Ectodermal cell (in vitro differentiated cells): ENCODE results near the gene GJA9.
A peak's percentile ranks its signal among the peaks of the same experiment; 100 is the strongest.
"Not testable (repeated sequence)": the region's sequence is repeated elsewhere in the genome, so short reads cannot be mapped to it uniquely, and the experiment has no call there.

ENCODE experiments used
- H3K27ac ChIP-seq: 2 replicates; pipeline ENCODE4 v1.7.0; 2013; ENCODE audit warnings: mild to moderate bottlenecking, low read depth, low read length; ENCODE audit not compliant: insufficient read depth, poor library complexity, severe bottlenecking
- H3K27me3 ChIP-seq: 2 replicates; pipeline ENCODE4 v1.7.0; 2013; ENCODE audit warnings: mild to moderate bottlenecking, low read length; ENCODE audit not compliant: insufficient read depth, control insufficient read depth, poor library complexity, severe bottlenecking
- H3K36me3 ChIP-seq: one replicate; pipeline ENCODE4 v1.7.0; 2013; ENCODE audit warnings: low read length; ENCODE audit not compliant: control insufficient read depth, insufficient read depth
- H3K4me1 ChIP-seq: one replicate; pipeline ENCODE4 v1.7.0; 2013; ENCODE audit warnings: low read length; ENCODE audit not compliant: control insufficient read depth, insufficient read depth
- H3K4me3 ChIP-seq: 2 replicates; pipeline ENCODE4 v1.7.0; 2013; ENCODE audit warnings: low read depth, low read length, control low read depth; ENCODE audit not compliant: insufficient read depth
- H3K9me3 ChIP-seq: 2 replicates; pipeline ENCODE4 v1.7.0; 2013; ENCODE audit warnings: mild to moderate bottlenecking, low read length, moderate library complexity; ENCODE audit not compliant: control insufficient read depth
- WGBS, 2 experiments: methylation state at CpG; one replicate each; pipeline ENCODE4 v1.1.7; 2013; ENCODE audit warnings: missing lambda C conversion rate in 2 of 2; 5-methylcytosine and 5-hydroxymethylcytosine counted together

GJA9 gene

GRCh38 chr1:38858833-38859560 lies 22.4 kb downstream of the GJA9 start:
- 1 to 2% methylated on average over 51 of the region's 51 CpGs for WGBS, 2 experiments
- Histone ChIP-seq H3K36me3 (peaks cover 8% of the 10 kb centered on the region), H3K4me1 (peaks cover 4% of the 10 kb centered on the region), H3K27me3 (no peaks in the 10 kb centered on the region), H3K27ac (no peak overlapping the region), H3K4me3 (peak overlapping the region; percentile 95), H3K9me3 (no peaks in the 10 kb centered on the region)

GRCh38 chr1:38852780-38853179 lies 28.6 kb downstream of the GJA9 start:
- Histone ChIP-seq H3K4me1 (no peaks in the 10 kb centered on the region), H3K27ac (no peak overlapping the region), H3K4me3 (no peak overlapping the region), H3K36me3 (peaks cover 9% of the 10 kb centered on the region), H3K9me3 (no peaks in the 10 kb centered on the region), H3K27me3 (no peaks in the 10 kb centered on the region)
- 93 to 95% methylated on average over 3 of the region's 4 CpGs for WGBS, 2 experiments

GRCh38 chr1:38848071-38848470 lies 33.3 kb downstream of the GJA9 start:
- H3K4me1 ChIP-seq: no peaks in the 10 kb centered on the region
- no peak overlapping the region for H3K27ac ChIP-seq
- peaks cover 16% of the 10 kb centered on the region for H3K36me3 ChIP-seq
- no peaks in the 10 kb centered on the region for H3K9me3 ChIP-seq
- no peaks in the 10 kb centered on the region for H3K27me3 ChIP-seq
- no peak overlapping the region for H3K4me3 ChIP-seq
- 100% methylated on average over 1 of the region's 1 CpG; no CpG with 5 or more reads in 1 of the 2 experiments for WGBS, 2 experiments

- Histone ChIP-seq H3K4me1 (no peaks in the 10 kb centered on the region), H3K36me3 (peaks cover 16% of the 10 kb centered on the region), H3K27me3 (no peaks in the 10 kb centered on the region), H3K27ac (no peak overlapping the region), H3K9me3 (no peaks in the 10 kb centered on the region), H3K4me3 (no peak overlapping the region)
- 94 to 96% methylated on average over 3 of the region's 3 CpGs for WGBS, 2 experiments
Observed at GRCh38 chr1:38846210-38846609, 35.2 kb downstream of the GJA9 start.

GRCh38 chr1:38845088-38845487 lies 36.3 kb downstream of the GJA9 start:
- peaks cover 12% of the 10 kb centered on the region for H3K36me3 ChIP-seq
- not testable (repeated sequence) for H3K9me3 ChIP-seq, H3K27ac ChIP-seq, H3K27me3 ChIP-seq, H3K4me3 ChIP-seq, H3K4me1 ChIP-seq
- 81 to 91% methylated on average over 3 of the region's 3 CpGs for WGBS, 2 experiments

GRCh38 chr1:38840281-38840680 lies 41.1 kb downstream of the GJA9 start:
- no peak overlapping the region for H3K27ac ChIP-seq
- no peaks in the 10 kb centered on the region for H3K27me3 ChIP-seq
- H3K4me3 ChIP-seq: no peak overlapping the region
- H3K9me3 ChIP-seq: no peaks in the 10 kb centered on the region
- WGBS, 2 experiments: 94 to 95% methylated on average over 2 of the region's 2 CpGs
- peaks cover 16% of the 10 kb centered on the region for H3K36me3 ChIP-seq
- no peaks in the 10 kb centered on the region for H3K4me1 ChIP-seq

GRCh38 chr1:38839363-38839762 lies 42.0 kb downstream of the GJA9 start:
- H3K36me3 ChIP-seq: peaks cover 12% of the 10 kb centered on the region
- no peaks in the 10 kb centered on the region for H3K4me1 ChIP-seq
- no peak overlapping the region for H3K4me3 ChIP-seq
- no peaks in the 10 kb centered on the region for H3K27me3 ChIP-seq
- H3K27ac ChIP-seq: no peak overlapping the region
- WGBS, 2 experiments: 96 to 97% methylated on average over 9 of the region's 9 CpGs
- no peaks in the 10 kb centered on the region for H3K9me3 ChIP-seq

GRCh38 chr1:38836316-38836715 lies 45.1 kb downstream of the GJA9 start:
- H3K9me3 ChIP-seq, H3K4me1 ChIP-seq, H3K27ac ChIP-seq, H3K4me3 ChIP-seq, H3K27me3 ChIP-seq: not testable (repeated sequence)
- peaks cover 12% of the 10 kb centered on the region for H3K36me3 ChIP-seq
- 93% methylated on average over 10 of the region's 10 CpGs for WGBS, 2 experiments

- no peak overlapping the region for H3K27ac ChIP-seq
- H3K36me3 ChIP-seq: peaks cover 12% of the 10 kb centered on the region
- H3K4me3 ChIP-seq: no peak overlapping the region
- no peaks in the 10 kb centered on the region for H3K4me1 ChIP-seq
- 63 to 67% methylated on average over 3 of the region's 3 CpGs for WGBS, 2 experiments
- no peaks in the 10 kb centered on the region for H3K9me3 ChIP-seq
- H3K27me3 ChIP-seq: no peaks in the 10 kb centered on the region
Observed at GRCh38 chr1:38834937-38835827, 46.2 kb downstream of the GJA9 start.

- Histone ChIP-seq H3K4me3 (no peak overlapping the region), H3K4me1 (no peaks in the 10 kb centered on the region), H3K27ac (no peak overlapping the region), H3K9me3 (no peaks in the 10 kb centered on the region), H3K27me3 (no peaks in the 10 kb centered on the region), H3K36me3 (peaks cover 9% of the 10 kb centered on the region)
- WGBS, 2 experiments: 99 to 100% methylated on average over 3 of the region's 3 CpGs
Observed at GRCh38 chr1:38834221-38834782, 47.1 kb downstream of the GJA9 start.
